H7 (cell line): ENCODE data around the gene ANKRD55. TPM values are rescaled to one million over a fixed set of nuclear protein-coding genes. Genes with fewer than 3 reads are reported as not detected.
"Not testable (repeated sequence)": the region's sequence is repeated elsewhere in the genome, so short reads cannot be mapped to it uniquely, and the experiment has no call there.

ENCODE experiments used
- DNase-seq: peaks from one replicate; pipeline ENCODE4 v3.0.0; 2012
- H3K27me3 ChIP-seq: 2 replicates; pipeline ENCODE4 v1.6.0; 2011; ENCODE audit warnings: mild to moderate bottlenecking, low read length; ENCODE audit not compliant: control insufficient read depth, insufficient read depth
- H3K36me3 ChIP-seq: replicated peaks from 2 replicates; pipeline ENCODE4 v1.5.1; 2011; ENCODE audit warnings: low read length; ENCODE audit not compliant: control insufficient read depth, insufficient read depth
- H3K4me3 ChIP-seq: 2 replicates; pipeline ENCODE4 v1.5.1; 2011; ENCODE audit warnings: low read depth, mild to moderate bottlenecking, control low read depth, low read length, moderate library complexity; ENCODE audit not compliant: insufficient read depth
- total RNA-seq: library from RNA; depleted of rRNA; stranded (reverse); fragments of >200 nt; shearing (Covaris generic); gene quantifications from 2 replicates; pipeline ENCODE4 v1.2.3, GENCODE V29; 2014; rRNA removed

The ANKRD55 gene
- total RNA-seq: not detected in 2 replicates

DNA sequence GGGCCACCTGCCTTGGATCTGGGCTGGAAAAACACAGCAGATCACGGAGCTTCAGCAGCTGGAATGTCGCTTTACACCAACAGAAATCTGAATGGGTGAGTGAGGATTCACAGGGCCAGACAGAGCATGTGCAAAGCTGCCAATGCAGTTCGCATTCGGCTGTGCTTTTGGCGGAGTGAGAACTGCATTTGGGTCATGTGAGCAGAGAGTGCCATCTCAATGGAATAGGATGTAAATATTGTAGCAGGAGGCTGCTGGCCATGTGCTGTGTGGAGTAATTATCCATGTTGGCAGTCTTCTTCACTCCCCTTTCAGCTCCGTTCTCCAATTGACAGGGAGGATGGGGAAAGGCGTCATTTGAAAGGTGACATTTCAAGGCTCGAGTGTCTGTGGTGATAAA lies at the start of gene ANKRD55:
ANKRD55 (minus strand) TSS at position 101 of the 400 bp plus-strand sequence. CDS start 417 bp downstream, outside the sequence.
- H3K27me3 ChIP-seq: no peaks in the 10 kb centered on the region
- no peak for DNase-seq
- H3K4me3 ChIP-seq: no peak within 1 kb of the TSS

DNA sequence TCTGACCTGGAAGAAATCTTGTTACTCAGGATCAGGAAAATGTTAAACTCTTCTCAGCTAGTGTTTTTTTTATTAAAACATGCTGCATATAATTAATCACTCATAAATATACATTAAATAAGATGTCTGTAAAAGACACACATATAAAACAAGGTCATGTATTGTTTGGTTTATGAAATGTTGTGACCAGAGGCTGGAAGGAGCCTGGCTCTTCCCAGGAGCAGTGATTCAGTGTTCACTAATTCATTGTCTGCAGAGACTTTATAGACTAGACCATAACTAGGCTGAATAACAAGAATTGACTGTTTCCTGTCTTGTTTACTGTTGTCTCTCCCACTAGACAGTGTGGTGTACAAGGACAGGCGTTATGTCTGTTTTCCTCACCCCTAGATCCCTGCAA lies 49.1 kb upstream of the ANKRD55 start:
- Histone ChIP-seq H3K36me3 (no peaks in the 10 kb centered on the region), H3K27me3 (no peaks in the 10 kb centered on the region), H3K4me3 (no peak overlapping the region)
- no peak for DNase-seq

More for the DNA sequence above, at the start of gene ANKRD55:
- no peaks in the 10 kb centered on the region for H3K36me3 ChIP-seq

DNA sequence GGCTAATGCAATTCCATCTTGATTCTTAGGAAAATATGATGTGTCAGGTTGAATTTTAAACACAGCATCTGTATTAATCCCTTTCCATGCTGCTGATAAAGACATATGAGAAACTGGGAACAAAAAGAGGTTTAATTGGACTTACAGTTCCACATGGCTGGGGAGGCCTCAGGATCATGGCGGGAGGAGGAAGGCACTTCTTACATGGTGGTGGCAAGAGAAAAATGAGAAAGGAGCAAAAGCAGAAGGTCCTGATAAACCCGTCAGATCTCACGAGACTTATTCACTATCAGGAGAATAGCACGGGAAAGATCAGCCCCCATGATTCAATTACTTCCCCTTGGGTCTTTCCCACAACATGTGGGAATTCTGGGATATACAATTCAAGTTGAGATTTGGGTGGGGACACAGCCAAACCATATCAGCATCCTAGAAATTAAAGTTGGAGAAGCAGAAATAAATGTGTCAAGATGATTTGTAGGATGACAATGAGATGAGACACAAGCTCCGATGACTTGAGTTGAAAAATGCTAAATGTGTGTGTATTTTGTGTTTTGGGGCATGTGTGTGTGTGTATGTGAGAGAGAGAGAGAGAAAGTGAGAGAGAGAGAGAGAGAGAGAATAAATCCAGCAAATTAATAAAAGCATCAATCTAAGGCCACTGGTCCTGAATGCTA lies 48.5 kb upstream of the ANKRD55 start:
- no peak for DNase-seq
- Histone ChIP-seq H3K4me3 (no peak overlapping the region), H3K36me3 (no peaks in the 10 kb centered on the region), H3K27me3 (no peaks in the 10 kb centered on the region)

DNA sequence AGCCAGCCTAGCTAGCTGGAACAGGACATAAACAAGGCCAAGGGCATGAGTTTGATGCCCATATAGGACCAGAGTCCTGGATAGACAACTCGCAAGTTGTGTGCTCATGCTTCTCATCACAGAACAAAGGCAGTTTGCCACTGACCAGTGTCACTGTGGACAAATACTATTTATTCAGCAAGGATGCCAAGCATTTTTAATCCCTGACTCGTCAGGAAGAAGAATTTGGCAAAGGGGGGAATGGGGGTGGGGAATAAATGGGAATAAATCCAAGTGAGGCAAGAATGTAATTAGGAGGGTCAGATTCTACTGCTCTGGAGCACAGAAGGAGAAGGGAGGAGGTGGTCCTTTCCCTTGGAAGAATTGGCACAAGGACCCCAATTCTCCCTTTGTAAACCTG lies 46.8 kb upstream of the ANKRD55 start:
- DNase-seq: no peak
- Histone ChIP-seq H3K4me3 (no peak overlapping the region), H3K27me3 (no peaks in the 10 kb centered on the region), H3K36me3 (no peaks in the 10 kb centered on the region)

DNA sequence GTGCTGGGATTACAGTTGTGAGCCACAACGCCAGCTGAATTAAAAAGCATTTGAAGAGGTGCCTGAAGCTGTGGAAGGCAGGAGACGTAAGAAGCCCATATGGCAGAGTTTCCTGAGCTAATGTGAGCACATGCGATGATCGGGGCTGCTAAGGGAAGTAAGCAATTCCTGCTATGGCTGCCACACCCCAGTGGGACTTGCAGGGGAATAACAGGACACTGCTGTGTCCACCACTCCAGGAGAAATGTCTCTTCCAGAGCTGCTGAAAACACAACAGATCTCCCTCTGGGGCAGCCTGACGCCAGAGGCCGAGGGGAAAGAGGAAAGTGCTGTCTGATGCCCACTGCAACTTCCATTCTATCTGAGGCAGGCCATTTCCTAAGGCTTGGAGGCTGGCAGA lies 46.2 kb upstream of the ANKRD55 start:
- no peaks in the 10 kb centered on the region for H3K36me3 ChIP-seq
- H3K27me3 ChIP-seq: no peaks in the 10 kb centered on the region
- no peak overlapping the region for H3K4me3 ChIP-seq
- no peak for DNase-seq

DNA sequence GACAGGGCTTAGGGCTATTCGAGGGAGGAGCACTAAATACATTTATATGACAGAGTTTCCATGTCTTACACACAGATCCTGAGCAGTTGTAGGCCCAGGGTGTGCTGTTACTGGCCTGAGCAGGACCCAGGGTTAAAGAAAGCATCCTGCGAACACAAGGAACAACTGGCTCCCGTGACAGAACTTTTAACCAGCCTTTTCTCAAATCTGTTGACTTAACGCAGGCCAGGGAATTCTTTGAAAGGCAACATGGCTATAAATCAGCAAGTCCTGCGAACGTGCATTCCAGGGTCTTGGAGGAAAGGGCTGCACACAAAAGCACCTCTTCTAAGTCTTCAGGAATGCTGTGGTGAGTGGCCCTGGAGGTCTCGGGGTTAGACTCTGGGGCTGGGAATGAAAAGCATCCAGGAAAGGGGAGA lies 45.2 kb upstream of the ANKRD55 start:
- no peak overlapping the region for H3K4me3 ChIP-seq
- no peak for DNase-seq
- H3K27me3 ChIP-seq: no peaks in the 10 kb centered on the region
- H3K36me3 ChIP-seq: no peaks in the 10 kb centered on the region

DNA sequence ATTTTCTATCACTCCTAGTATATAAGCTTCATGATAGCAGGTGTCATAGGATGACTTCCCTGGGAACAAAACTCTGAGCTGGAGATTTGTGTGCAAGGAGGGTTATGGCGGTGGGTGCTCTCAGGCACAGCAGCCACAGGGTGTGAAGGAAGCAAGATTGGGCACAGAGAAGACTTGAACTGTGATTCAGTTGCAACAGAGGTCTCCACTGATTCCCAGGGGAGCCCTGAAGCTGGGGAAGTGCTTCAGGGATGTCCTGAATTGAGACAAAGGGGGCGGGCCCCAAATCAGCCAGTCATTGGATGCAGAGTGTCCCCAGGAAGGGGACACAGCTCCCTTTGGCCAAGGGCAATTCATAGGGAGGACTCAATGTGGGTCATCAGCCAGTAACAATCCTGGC lies 44.4 kb upstream of the ANKRD55 start:
- H3K27me3 ChIP-seq: no peaks in the 10 kb centered on the region
- no peaks in the 10 kb centered on the region for H3K36me3 ChIP-seq
- H3K4me3 ChIP-seq: no peak overlapping the region
- DNase-seq: no peak

DNA sequence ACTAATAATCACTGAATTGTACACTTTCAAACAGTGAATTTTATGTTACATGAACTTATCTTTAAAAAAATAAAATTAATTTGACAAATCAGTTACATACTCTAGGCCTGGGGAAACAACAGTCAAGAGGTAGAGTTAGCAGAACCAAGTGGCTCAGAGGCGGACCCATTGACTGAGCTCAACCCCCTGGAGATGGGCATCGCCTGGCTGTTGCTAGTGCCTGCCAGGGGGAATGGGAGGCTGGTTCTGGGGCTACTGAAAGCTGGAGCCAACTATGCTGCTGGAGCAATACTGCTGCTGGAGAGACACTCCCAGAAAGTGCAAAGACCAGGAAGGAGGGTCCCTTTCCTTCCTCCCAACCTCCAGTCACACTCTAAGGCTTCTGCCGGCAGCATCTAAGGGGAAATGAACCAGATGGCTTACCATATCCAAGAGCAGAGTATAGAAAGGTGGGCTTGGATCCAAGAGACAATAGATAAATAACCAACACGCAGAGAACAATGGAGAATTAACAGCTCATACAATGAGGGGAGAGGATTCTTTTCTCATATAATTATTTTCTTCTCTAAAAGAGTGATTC lies 40.3 kb upstream of the ANKRD55 start:
- DNase-seq: no peak
- no peaks in the 10 kb centered on the region for H3K27me3 ChIP-seq
- H3K4me3 ChIP-seq: no peak overlapping the region
- no peaks in the 10 kb centered on the region for H3K36me3 ChIP-seq

DNA sequence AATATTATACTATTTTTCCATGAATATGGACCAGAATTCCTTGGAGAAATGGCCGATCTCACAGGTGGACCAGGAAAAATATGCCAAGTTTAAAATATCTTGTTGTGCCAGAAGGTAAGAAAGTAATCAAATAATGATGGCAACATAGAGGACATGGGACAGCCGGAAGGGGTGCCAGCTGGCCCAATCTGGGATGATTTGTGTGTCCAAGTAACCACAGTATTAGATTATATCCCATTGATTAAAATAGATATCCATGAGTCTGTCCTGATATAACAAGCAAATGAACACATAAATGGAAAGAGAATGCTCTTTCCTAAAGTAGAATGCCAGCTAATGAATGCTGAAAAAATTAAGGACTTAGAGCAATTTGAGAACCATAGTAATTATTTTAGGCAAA lies 39.6 kb upstream of the ANKRD55 start:
- Histone ChIP-seq H3K36me3 (no peaks in the 10 kb centered on the region), H3K4me3 (no peak overlapping the region), H3K27me3 (no peaks in the 10 kb centered on the region)
- DNase-seq: no peak

DNA sequence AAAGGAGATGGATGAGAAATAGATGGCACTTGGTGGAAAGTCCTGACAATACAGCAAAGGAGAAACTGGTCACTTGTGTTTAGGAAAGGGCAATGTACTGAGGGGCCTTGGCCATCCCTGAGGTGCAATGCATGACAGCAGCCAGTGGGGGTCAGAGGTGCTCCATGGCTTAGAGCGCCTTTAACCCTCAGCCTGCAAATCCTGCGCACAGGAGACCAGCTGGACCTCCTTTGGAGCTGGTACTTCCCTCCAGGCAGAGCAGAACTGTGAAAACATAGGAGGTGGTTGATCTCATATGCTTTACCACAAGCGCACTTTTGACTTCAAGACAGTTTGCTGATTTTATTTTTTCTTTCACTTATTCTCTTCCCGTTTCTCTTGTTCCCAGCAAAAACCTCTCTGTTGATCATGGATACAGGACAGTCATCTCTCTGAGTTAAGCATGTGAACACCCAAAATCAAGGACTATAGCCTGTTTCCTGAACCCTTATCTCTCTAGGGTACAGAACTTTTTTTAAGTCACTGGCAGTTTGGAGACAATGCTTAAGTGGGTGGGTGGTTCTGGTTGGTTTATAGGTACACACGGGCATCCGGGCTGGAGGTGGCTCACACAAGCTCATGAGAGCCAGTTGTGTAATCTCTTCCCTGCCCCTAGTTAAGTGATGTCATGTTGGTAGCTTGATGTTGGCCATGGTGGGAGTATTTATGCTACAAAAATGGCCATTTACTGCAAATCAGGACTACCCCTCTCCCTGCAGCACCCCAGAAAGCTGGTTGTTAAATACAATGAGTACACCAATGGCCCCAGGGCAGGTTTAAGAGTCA lies 37.6 kb upstream of the ANKRD55 start:
- no peaks in the 10 kb centered on the region for H3K27me3 ChIP-seq
- H3K4me3 ChIP-seq: no peak overlapping the region
- no peaks in the 10 kb centered on the region for H3K36me3 ChIP-seq
- peak; percentile 60 for DNase-seq

DNA sequence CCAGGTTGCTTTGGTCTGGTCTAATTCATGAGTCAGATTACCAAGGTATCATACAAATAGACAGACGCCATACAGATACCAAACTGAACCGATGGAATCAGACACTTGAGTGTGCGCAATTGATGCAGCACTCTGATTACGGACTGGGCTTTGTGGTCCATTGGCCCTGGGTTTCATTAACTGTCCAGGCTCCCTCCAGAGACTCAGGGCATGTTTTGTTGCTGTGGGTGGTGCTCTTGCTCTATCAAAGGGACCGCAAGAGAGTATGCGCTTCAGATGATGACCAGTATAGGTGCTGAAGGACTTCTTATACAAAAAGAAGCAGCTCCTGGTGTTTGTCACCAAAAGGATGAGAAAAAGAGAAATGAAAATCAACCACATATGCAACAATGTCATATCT lies 36.9 kb upstream of the ANKRD55 start:
- no peaks in the 10 kb centered on the region for H3K27me3 ChIP-seq
- no peaks in the 10 kb centered on the region for H3K36me3 ChIP-seq
- DNase-seq: no peak
- H3K4me3 ChIP-seq: no peak overlapping the region

DNA sequence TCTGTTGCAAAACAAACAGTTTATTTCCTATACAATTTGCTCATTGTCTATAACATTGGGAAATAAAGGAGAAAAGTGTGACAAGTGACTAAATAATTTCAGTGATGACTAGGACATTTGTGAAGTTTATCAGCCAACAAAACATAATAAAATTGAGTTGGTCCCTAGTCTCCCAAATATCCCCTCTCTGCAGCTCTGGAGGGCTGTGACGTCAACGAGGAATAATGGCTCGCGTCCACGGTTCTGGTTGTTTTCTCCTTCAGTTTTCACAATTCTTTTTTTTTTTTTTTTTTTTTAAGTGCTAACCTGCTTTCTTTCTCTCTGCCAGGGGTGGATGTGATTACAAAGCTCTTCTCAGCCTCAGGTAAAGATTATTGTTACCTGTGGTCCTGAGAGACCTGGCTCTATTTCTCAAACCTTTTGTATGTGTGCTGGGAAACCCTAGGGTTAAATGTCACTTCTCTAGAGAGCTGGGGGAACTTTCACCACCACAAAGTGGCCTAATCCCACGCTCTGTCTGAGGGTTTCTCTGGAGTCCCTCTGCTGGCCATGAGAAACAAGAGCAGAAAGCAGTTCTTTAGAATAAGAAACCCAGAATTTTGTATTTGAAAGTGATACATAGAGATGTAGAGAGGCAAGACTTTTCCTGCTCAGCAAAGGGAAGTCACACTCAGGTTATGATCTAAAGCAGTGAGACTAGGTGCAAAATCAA lies 36.2 kb upstream of the ANKRD55 start:
- H3K36me3 ChIP-seq: no peaks in the 10 kb centered on the region
- peak; percentile 27 for DNase-seq
- no peaks in the 10 kb centered on the region for H3K27me3 ChIP-seq
- H3K4me3 ChIP-seq: no peak overlapping the region

DNA sequence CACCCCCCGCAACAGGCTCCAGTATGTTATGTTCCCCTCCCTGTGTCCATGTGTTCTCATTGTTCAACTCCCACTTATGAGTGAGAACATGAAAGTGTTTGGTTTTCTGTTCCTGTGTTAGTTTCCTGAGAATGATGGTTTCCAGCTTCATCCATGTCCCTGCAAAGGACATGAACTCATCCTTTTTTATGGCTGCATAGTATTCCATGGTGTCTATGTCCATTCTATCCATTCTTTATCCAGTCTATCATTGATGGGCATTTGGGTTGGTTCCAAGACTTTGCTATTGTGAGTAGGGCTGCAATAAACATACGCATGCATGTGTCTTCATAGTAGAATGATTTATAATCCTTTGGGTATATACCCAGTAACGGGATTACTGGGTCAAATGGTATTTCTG lies 35.6 kb upstream of the ANKRD55 start:
- H3K36me3 ChIP-seq, DNase-seq, H3K27me3 ChIP-seq, H3K4me3 ChIP-seq: not testable (repeated sequence)

DNA sequence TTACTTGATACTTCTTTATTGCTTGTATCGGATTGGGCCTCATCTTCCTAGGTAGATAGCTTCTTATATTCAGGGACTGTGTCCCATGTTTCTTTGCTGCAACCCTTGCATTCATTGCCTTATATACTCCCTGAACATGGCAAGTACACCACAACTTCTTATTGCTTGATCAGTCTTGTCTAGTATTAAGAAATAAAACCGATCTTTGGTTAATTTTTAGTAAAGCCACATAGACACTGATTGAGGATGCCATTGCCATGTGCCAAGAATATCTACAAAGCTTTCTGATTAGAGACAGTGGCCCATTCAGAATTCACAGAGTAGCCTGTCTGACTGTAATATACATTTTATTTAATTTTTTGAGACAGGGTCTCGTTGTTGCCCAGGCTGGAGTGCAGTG lies 34.7 kb upstream of the ANKRD55 start:
- Histone ChIP-seq H3K4me3 (no peak overlapping the region), H3K27me3 (no peaks in the 10 kb centered on the region), H3K36me3 (no peaks in the 10 kb centered on the region)
- DNase-seq: no peak
